Mesothelial cell of epicardium (in vitro differentiated cells): ENCODE results near the gene HAPSTR1. TPM values are rescaled to one million over a fixed set of nuclear protein-coding genes. Genes with fewer than 3 reads are reported as not detected.

Source experiments
- DNase-seq, 2 experiments: peaks; one replicate each; pipeline ENCODE4 v3.0.0; 2021; ENCODE audit warnings: low spot score in 2 of 2; ENCODE audit not compliant: unreplicated experiment in 2 of 2
- H3K27ac Mint-ChIP-seq: 2 replicates; pipeline ENCODE4 v1.8.0; 2021; ENCODE audit warnings: mixed read lengths
- H3K27me3 Mint-ChIP-seq: 2 replicates; pipeline ENCODE4 v1.8.0; 2021; ENCODE audit warnings: low read depth, mixed read lengths
- H3K36me3 Mint-ChIP-seq: 2 replicates; pipeline ENCODE4 v1.8.0; 2021; ENCODE audit warnings: mixed read lengths
- H3K4me1 Mint-ChIP-seq: 2 replicates; pipeline ENCODE4 v1.8.0; 2021; ENCODE audit warnings: mixed read lengths
- H3K4me3 Mint-ChIP-seq: 2 replicates; pipeline ENCODE4 v1.8.0; 2021; ENCODE audit warnings: mild to moderate bottlenecking, moderate library complexity, mixed read lengths
- H3K9me3 Mint-ChIP-seq: 2 replicates; pipeline ENCODE4 v1.8.0; 2021; ENCODE audit warnings: mixed read lengths
- CTCF ChIP-seq: fragments of 200-600 bp; sonication (generic); IDR thresholded peaks from one replicate; pipeline ENCODE4 v1.5.0; 2021; ENCODE audit warnings: antibody characterized with exemption; ENCODE audit not compliant: unreplicated experiment
- total RNA-seq: library from RNA; stranded (reverse); gene quantifications from 3 replicates; pipeline ENCODE4 v1.2.1, GENCODE V29; 2021

The HAPSTR1 gene
- total RNA-seq, 1 donor from 2014 or later, result 80.6 TPM

- Mint-ChIP-seq H3K9me3 (no peaks in the 10 kb centered on the region), H3K4me1 (peaks cover 2% of the 10 kb centered on the region), H3K4me3 (no peak overlapping the region), H3K27ac (no peak overlapping the region), H3K36me3 (peaks cover 7% of the 10 kb centered on the region), H3K27me3 (no peaks in the 10 kb centered on the region)
- DNase-seq, result no peak
- no peak for TF ChIP-seq CTCF
These were observed 33.6 kb downstream of the HAPSTR1 start for GRCh38 chr16:9124908-9125584.

- Mint-ChIP-seq H3K4me1 (peaks cover 2% of the 10 kb centered on the region), H3K27me3 (no peaks in the 10 kb centered on the region), H3K36me3 (peaks cover 7% of the 10 kb centered on the region), H3K9me3 (no peaks in the 10 kb centered on the region), H3K27ac (no peak overlapping the region), H3K4me3 (no peak overlapping the region)
- no peak for DNase-seq
- no peak for TF ChIP-seq CTCF
These were observed 34.4 kb downstream of the HAPSTR1 start for GRCh38 chr16:9125658-9126505.

GRCh38 chr16:9126609-9127008 lies 35.2 kb downstream of the HAPSTR1 start:
- no peak for DNase-seq
- Mint-ChIP-seq H3K4me3 (no peak overlapping the region), H3K27ac (no peak overlapping the region)

GRCh38 chr16:9128346-9129342 lies 37.2 kb downstream of the HAPSTR1 start:
- no peaks in the 10 kb centered on the region for H3K9me3 Mint-ChIP-seq
- H3K4me1 Mint-ChIP-seq, result peaks cover 2% of the 10 kb centered on the region
- no peak overlapping the region for H3K4me3 Mint-ChIP-seq
- no peaks in the 10 kb centered on the region for H3K27me3 Mint-ChIP-seq
- peaks cover 3% of the 10 kb centered on the region for H3K36me3 Mint-ChIP-seq
- H3K27ac Mint-ChIP-seq, result peak overlapping the region; percentile 40
- TF ChIP-seq CTCF, result no peak
- DNase-seq, result no peak

More at GRCh38 chr16:9126609-9127008, 35.2 kb downstream of the HAPSTR1 start:
- Mint-ChIP-seq H3K9me3 (no peaks in the 10 kb centered on the region), H3K36me3 (peaks cover 3% of the 10 kb centered on the region), H3K27me3 (no peaks in the 10 kb centered on the region), H3K4me1 (peaks cover 2% of the 10 kb centered on the region)
- no peak for TF ChIP-seq CTCF

GRCh38 chr16:9134306-9134705 lies 42.9 kb downstream of the HAPSTR1 start:
- H3K36me3 Mint-ChIP-seq, result no peaks in the 10 kb centered on the region
- no peak overlapping the region for H3K4me3 Mint-ChIP-seq
- peaks cover 1% of the 10 kb centered on the region for H3K4me1 Mint-ChIP-seq
- H3K27ac Mint-ChIP-seq, result no peak overlapping the region
- H3K27me3 Mint-ChIP-seq, result peaks cover 12% of the 10 kb centered on the region
- TF ChIP-seq CTCF, result no peak
- no peak for DNase-seq
- no peaks in the 10 kb centered on the region for H3K9me3 Mint-ChIP-seq
